PC-3 (cell line): ENCODE measurements around the gene SLC23A2. TPM values are rescaled to one million over a fixed set of nuclear protein-coding genes. Genes with fewer than 3 reads are reported as not detected.

Experiments
- ATAC-seq: fragments of 200-7000 bp; cut with Tn5 transposase; 2 replicates; pipeline ENCODE4 v1.9.1; 2020; ENCODE audit warnings: mild to moderate bottlenecking, moderate library complexity
- BruUV-seq: library from RNA; stranded (reverse); fragments of 400-500 nt; replicated peaks from 2 replicates; lab custom pipeline; 2021; lab: Mats Ljungman, UMichigan
- CTCF ChIA-PET: fragments of 300-600 bp; sonication (Branson Sonifier 250); formaldehyde crosslinking; loops from one replicate; lab custom pipeline; 2022; ENCODE audit warnings: antibody characterized with exemption; lab: Charles Lee
- POLR2A ChIA-PET: fragments of 300-600 bp; sonication (Branson Sonifier 250); formaldehyde crosslinking; loops from one replicate; lab custom pipeline; 2022; ENCODE audit warnings: antibody characterized with exemption; ENCODE audit not compliant: unreplicated experiment; lab: Charles Lee
- DNase-seq: peaks from one replicate; pipeline ENCODE4 v3.0.0-alpha.2; 2015
- H2AFZ ChIP-seq: fragments of 300-600 bp; sonication (generic); 2 replicates; pipeline ENCODE4 v1.6.0; 2016; ENCODE audit warnings: antibody characterized with exemption, low read length
- H3F3A ChIP-seq: fragments of 300-600 bp; sonication (generic); one replicate; pipeline ENCODE4 v1.6.0; 2017; ENCODE audit warnings: antibody characterized with exemption, low read length, control low read depth, mild to moderate bottlenecking; ENCODE audit not compliant: unreplicated experiment
- H3K27ac ChIP-seq: fragments of 300-600 bp; sonication (generic); 2 replicates; pipeline ENCODE4 v1.5.1; 2016; ENCODE audit warnings: mild to moderate bottlenecking, low read length
- H3K27me3 ChIP-seq: fragments of 300-600 bp; sonication (generic); 2 replicates; pipeline ENCODE4 v1.6.1; 2016; ENCODE audit warnings: low read length, mixed read lengths
- H3K36me3 ChIP-seq: fragments of 300-600 bp; sonication (generic); 2 replicates; pipeline ENCODE4 v1.6.1; 2016; ENCODE audit warnings: low read depth, mixed run types, low read length, mixed read lengths
- H3K4me1 ChIP-seq: fragments of 300-600 bp; sonication (generic); 2 replicates; pipeline ENCODE4 v1.5.1; 2016; ENCODE audit warnings: low read length; ENCODE audit not compliant: insufficient read depth
- H3K4me2 ChIP-seq: fragments of 300-600 bp; sonication (generic); 2 replicates; pipeline ENCODE4 v1.6.0; 2016; ENCODE audit warnings: low read length
- H3K4me3 ChIP-seq: fragments of 300-600 bp; sonication (generic); 2 replicates; pipeline ENCODE4 v1.5.1; 2016; ENCODE audit warnings: mild to moderate bottlenecking, low read length, mixed read lengths
- H3K79me2 ChIP-seq: fragments of 300-600 bp; sonication (generic); 2 replicates; pipeline ENCODE4 v1.6.1; 2017; ENCODE audit warnings: low read length, mixed read lengths
- H3K9ac ChIP-seq: fragments of 300-600 bp; sonication (generic); 2 replicates; pipeline ENCODE4 v1.6.0; 2016; ENCODE audit warnings: mild to moderate bottlenecking, low read length
- H3K9me2 ChIP-seq: fragments of 300-600 bp; sonication (generic); replicated peaks from 2 replicates; pipeline ENCODE4 v1.6.1; 2016; ENCODE audit warnings: mixed run types, low read length, mixed read lengths
- H3K9me3 ChIP-seq: fragments of 300-600 bp; sonication (generic); 2 replicates; pipeline ENCODE4 v1.6.1; 2016; ENCODE audit warnings: low read length, mixed read lengths
- H4K20me1 ChIP-seq: fragments of 300-600 bp; sonication (generic); 2 replicates; pipeline ENCODE4 v1.6.1; 2016; ENCODE audit warnings: low read length, mixed read lengths
- CTCF ChIP-seq: fragments of 300-600 bp; sonication (generic); conservative IDR thresholded peaks from 2 replicates; pipeline ENCODE4 v1.5.1; 2017; ENCODE audit warnings: antibody characterized with exemption, low read depth, mild to moderate bottlenecking, low read length
- EZH2 ChIP-seq: fragments of 300-600 bp; sonication (generic); IDR thresholded peaks from one replicate; pipeline ENCODE4 v1.6.1; 2017; ENCODE audit warnings: antibody characterized with exemption, mild to moderate bottlenecking, low read length; ENCODE audit not compliant: unreplicated experiment
- EZH2phosphoT487 ChIP-seq: fragments of 300-600 bp; sonication (generic); IDR thresholded peaks from 2 replicates; pipeline ENCODE4 v1.6.1; 2018; ENCODE audit warnings: mild to moderate bottlenecking, antibody characterized with exemption, low read length, borderline replicate concordance
- intact Hi-C: fragments of 100-400 bp; cut with micrococcal nuclease; formaldehyde crosslinking; loops from 2 replicates; pipeline ENCODE4 v1.9.0; 2023
- total RNA-seq: library from RNA; depleted of rRNA; stranded (reverse); fragments of >200 nt; gene quantifications from 2 replicates; pipeline ENCODE4 v1.2.3, GENCODE V29; 2014

Gene SLC23A2
- total RNA-seq, 1 experiment from 2014 or later: 18.3 TPM

DNA sequence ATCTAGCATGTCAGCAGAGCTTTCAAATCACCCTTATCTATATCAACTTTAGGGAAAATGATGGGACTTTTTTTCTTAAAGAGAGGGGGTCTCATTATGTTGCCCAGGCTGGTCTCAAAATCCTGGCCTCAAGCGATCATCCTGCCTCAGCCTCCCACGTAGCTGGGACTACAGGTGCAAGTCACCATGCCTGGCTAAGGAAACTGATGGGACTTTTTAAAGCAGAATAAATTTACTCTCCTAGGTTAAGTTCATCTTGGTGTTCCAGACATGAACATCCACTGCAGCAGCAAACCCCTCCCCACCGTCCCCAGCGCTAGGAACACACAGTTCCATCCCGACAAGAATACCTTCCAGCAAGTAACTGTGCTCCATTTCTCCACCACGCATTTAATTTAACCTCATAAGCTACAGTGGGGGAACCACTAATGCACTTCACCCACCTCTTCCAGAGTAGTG, 64.9 kb downstream of the SLC23A2 start:
- BruUV-seq: no TSS peak
- TF ChIP-seq EZH2phosphoT487: no peak
- TF ChIP-seq EZH2: no peak
- no peak for TF ChIP-seq CTCF
- POLR2A ChIA-PET: no interaction called here
- no peak for DNase-seq
- Histone ChIP-seq H2AFZ (no peak overlapping the region), H3K79me2 (peaks cover 3% of the 10 kb centered on the region; the same call in 1 of the 2 replicates), H3K4me2 (no peak overlapping the region), H4K20me1 (no peaks in the 10 kb centered on the region), H3K9me3 (no peaks in the 10 kb centered on the region), H3K4me3 (no peak overlapping the region), H3K27me3 (no peaks in the 10 kb centered on the region), H3K27ac (no peak overlapping the region), H3K9me2 (no peaks in the 10 kb centered on the region), H3F3A (no peaks in the 10 kb centered on the region), H3K4me1 (peaks cover 11% of the 10 kb centered on the region; the same call in 1 of the 2 replicates), H3K36me3 (0 out of 2 replicates have a peak, but pooled peaks cover 2% of the 10 kb centered on the region), H3K9ac (no peak overlapping the region)
- no peak for ATAC-seq
- CTCF ChIA-PET: no interaction called here
- intact Hi-C loops: loop anchor here (5.0 kb wide), 1 partner anchor 69 kb away; no protein-coding TSS in a partner anchor

DNA sequence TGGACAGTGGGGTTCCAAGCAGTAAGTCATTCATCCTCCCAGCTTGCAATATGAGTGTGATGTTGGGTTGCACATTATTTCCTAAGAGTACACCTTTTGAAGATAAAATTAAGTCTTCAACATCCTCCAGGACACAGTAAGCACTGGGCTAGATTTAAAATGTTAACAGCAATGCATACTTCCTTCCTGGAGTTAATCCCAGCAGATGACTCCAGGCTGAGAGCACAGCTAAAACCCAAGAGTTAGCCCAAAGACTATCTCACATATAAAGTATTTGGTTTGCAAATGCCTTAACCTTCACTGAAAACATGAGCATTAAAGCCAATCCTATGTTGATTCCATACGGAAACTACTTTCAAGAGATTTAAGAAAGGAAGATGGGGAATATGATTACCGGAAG, 69.2 kb downstream of the SLC23A2 start:
- Histone ChIP-seq H3K4me2 (no peak overlapping the region), H2AFZ (no peak overlapping the region), H3K9me3 (no peaks in the 10 kb centered on the region), H3K4me1 (0 out of 2 replicates have a peak, but pooled peaks cover 2% of the 10 kb centered on the region), H3K27ac (no peak overlapping the region), H3K36me3 (0 out of 2 replicates have a peak, but pooled peaks cover 2% of the 10 kb centered on the region), H3K9me2 (no peaks in the 10 kb centered on the region), H3K79me2 (peaks cover 3% of the 10 kb centered on the region; the same call in 1 of the 2 replicates), H4K20me1 (no peaks in the 10 kb centered on the region), H3K9ac (no peak overlapping the region), H3K4me3 (no peak overlapping the region), H3K27me3 (no peaks in the 10 kb centered on the region), H3F3A (no peaks in the 10 kb centered on the region)
- no peak for TF ChIP-seq CTCF
- TF ChIP-seq EZH2phosphoT487: no peak
- TF ChIP-seq EZH2: no peak
- ATAC-seq (no peak), DNase-seq (no peak)
- ChIA-PET POLR2A (no interaction called here), CTCF (no interaction called here)
- no TSS peak for BruUV-seq
- intact Hi-C loops: no loop called here

- intact Hi-C loops: no loop called here
- Histone ChIP-seq H3K27ac (no peak overlapping the region), H3K36me3 (0 out of 2 replicates have a peak, but pooled peaks cover 2% of the 10 kb centered on the region), H3K79me2 (peaks cover 8% of the 10 kb centered on the region; the same call in 1 of the 2 replicates), H3K9me3 (no peaks in the 10 kb centered on the region), H3K27me3 (no peaks in the 10 kb centered on the region), H3K4me3 (no peak overlapping the region), H3K9ac (no peak overlapping the region), H4K20me1 (no peaks in the 10 kb centered on the region), H3F3A (no peaks in the 10 kb centered on the region), H3K4me2 (no peak overlapping the region), H2AFZ (no peak overlapping the region), H3K9me2 (no peaks in the 10 kb centered on the region), H3K4me1 (peaks cover 13% of the 10 kb centered on the region)
- BruUV-seq: no TSS peak
- ChIA-PET CTCF (no interaction called here), POLR2A (no interaction called here)
- no peak for ATAC-seq
- TF ChIP-seq CTCF: no peak
- no peak for TF ChIP-seq EZH2phosphoT487
- TF ChIP-seq EZH2: no peak
- no peak for DNase-seq
These were observed 71.5 kb downstream of the SLC23A2 start for GRCh38 chr20:4929686-4930397.
